Epithelial cell of proximal tubule (primary cell): Measurements from ENCODE around the gene SHD. TPM values are rescaled to one million over a fixed set of nuclear protein-coding genes. Genes with fewer than 3 reads are reported as not detected.
"Not testable (repeated sequence)": the region's sequence is repeated elsewhere in the genome, so short reads cannot be mapped to it uniquely, and the experiment has no call there.

Experiments used
- DNase-seq: peaks from one replicate; pipeline ENCODE4 v3.0.0-alpha.2; 2011; ENCODE audit warnings: low read depth
- H3K4me3 ChIP-seq: 2 replicates; pipeline ENCODE4 v1.5.1; 2011; ENCODE audit warnings: low read depth, mild to moderate bottlenecking, low read length
- CTCF ChIP-seq: conservative IDR thresholded peaks from 2 replicates; pipeline ENCODE4 v1.5.1; 2012; ENCODE audit warnings: low read depth, mild to moderate bottlenecking, low read length
- total RNA-seq: library from RNA; depleted of rRNA; stranded (reverse); fragments of >200 nt; gene quantifications from 2 replicates; pipeline ENCODE4 v1.2.3, GENCODE V29; 2015

The SHD gene
- total RNA-seq, 1 donor from 2014 or later = not detected

GRCh38 chr19:4284974-4285373, 5.9 kb downstream of the SHD start:
- no peak overlapping the region for H3K4me3 ChIP-seq
- no peak for TF ChIP-seq CTCF
- no peak for DNase-seq

GRCh38 chr19:4286141-4286540, 7.1 kb downstream of the SHD start:
- DNase-seq, H3K4me3 ChIP-seq: not testable (repeated sequence)

GRCh38 chr19:4288091-4288777, 9.2 kb downstream of the SHD start:
- DNase-seq = no peak
- H3K4me3 ChIP-seq = no peak overlapping the region
- no peak for TF ChIP-seq CTCF

GRCh38 chr19:4291184-4291732, 12.2 kb downstream of the SHD start:
- TF ChIP-seq CTCF = no peak
- no peak overlapping the region for H3K4me3 ChIP-seq
- no peak for DNase-seq

- no peak overlapping the region for H3K4me3 ChIP-seq
- DNase-seq = no peak
- no peak for TF ChIP-seq CTCF
Measured at GRCh38 chr19:4292515-4292914, 13.4 kb downstream of the SHD start.

GRCh38 chr19:4294389-4294788, 15.3 kb downstream of the SHD start:
- no peak for TF ChIP-seq CTCF
- DNase-seq = no peak
- no peak overlapping the region for H3K4me3 ChIP-seq

GRCh38 chr19:4295972-4296771, 17.1 kb downstream of the SHD start:
- no peak for DNase-seq
- TF ChIP-seq CTCF = no peak
- no peak overlapping the region for H3K4me3 ChIP-seq
